Measurements from ENCODE around the gene TOP2A. TPM values are rescaled to one million over a fixed set of nuclear protein-coding genes. Genes with fewer than 3 reads are reported as not detected.
"Not testable (repeated sequence)": the region's sequence is repeated elsewhere in the genome, so short reads cannot be mapped to it uniquely, and the experiment has no call there.

The TOP2A gene
- total RNA-seq, 1 experiment from 2014 or later, result 219 TPM

DNA sequence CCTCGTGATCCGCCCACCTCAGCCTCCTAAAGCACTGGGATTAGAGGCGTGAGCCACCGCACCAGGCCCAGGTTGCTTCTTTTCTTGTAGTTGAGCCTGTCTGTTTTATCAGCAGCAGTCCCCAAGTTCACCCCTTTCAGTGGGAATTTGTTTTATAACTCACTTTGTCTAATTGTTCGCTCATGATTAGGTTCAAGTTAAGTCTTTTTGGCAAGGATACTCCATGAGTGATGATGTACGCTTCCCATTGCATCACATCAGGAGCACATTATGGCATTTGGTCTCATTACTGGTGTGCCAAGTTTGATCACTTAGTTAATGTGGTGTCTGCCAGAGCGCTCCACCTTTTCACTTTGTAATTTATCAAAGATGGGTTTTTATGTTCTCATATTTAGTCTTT, 38.7 kb downstream of the TOP2A start:
- DNase-seq (ENCODE audit: low spot score), result no peak

DNA sequence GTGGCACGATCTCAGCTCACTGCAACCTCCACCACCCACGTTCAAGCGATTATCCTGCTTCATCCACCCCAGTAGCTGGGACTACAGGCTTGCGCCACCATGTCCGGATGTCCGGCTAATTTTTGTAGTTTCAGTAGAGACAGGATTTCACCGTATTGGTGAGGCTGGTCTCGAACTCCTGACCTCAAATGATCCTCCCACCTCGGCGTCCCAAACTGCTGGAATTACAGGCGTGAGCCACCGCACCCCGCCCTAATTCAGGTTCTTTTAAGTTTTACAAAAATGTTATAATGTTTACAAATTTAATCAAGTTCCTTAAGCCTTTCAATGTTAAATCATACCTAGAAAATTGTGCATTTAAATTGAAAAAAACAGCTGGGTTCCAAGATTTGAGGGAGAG, 39.9 kb downstream of the TOP2A start:
- no peak for DNase-seq (ENCODE audit: low spot score)

DNA sequence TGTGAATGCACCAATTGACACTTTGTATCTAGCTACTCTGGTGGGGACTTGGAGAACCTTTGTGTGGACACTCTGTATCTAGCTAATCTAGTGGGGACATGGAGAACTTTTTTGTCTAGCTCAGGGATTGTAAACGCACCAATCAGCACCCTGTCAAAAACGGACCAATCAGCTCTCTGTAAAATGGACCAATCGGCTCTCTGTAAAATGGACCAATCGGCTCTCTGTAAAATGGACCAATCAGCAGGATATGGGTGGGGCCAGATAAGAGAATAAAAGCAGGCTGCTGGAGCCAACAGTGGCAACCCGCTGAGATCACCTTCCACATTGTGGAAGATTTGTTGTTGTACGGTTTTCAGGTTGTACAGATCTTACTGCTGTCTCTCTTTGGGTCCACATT, 41.2 kb downstream of the TOP2A start:
- DNase-seq (ENCODE audit: low spot score), result not testable (repeated sequence)

DNA sequence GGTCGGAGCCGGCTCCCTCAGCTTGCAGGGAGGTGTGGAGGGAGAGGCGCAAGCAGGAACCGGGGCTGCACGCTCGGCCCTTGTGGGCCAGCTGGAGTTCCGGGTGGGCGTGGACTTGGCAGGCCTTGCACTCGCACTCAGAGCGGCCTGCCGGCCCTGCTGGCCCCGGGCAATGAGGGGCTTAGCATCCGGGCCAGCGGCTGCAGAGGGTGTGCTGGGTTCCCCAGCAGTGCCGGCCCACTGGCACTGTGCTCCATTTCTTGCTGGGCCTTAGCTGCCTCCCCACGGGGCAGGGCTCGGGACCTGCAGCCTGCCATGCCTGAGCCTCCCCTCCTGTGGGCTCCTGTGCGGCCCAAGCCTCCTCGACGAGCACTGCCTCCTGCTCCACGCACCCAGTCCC, 41.9 kb downstream of the TOP2A start:
- not testable (repeated sequence) for DNase-seq (ENCODE audit: low spot score)

DNA sequence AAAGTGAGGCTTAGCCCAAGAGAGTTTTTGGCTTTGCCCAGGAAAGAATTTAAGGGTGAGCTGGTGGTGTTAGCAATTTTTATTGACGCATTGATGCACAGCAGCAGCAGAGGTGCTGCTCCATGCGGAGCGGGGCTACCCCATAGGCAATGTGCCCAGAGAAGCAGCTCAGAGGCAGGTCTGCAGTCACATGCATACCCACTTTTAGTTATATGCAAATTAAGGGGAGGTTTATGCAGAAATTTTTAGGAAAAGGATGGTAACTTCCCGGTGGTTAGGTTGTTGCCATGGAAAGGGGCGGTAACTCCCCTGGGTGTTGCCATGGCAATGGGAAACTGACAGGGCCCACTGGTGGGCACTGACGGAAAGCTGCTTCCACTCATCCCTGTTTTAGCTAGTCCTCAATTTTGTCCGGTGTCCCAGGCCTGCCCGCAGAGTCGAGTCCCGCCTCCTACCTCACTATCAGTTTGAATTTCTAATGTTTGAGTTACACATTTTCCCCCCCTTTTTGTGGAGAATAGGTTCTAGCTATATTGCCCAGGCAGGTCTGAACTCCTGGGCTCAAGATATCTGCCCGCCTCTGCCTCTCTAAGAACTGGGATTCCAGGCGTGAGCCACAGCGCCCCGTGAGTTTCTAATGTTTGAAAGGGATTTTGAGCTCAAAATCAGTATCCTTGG, 42.7 kb downstream of the TOP2A start:
- DNase-seq (ENCODE audit: low spot score), result no peak

DNA sequence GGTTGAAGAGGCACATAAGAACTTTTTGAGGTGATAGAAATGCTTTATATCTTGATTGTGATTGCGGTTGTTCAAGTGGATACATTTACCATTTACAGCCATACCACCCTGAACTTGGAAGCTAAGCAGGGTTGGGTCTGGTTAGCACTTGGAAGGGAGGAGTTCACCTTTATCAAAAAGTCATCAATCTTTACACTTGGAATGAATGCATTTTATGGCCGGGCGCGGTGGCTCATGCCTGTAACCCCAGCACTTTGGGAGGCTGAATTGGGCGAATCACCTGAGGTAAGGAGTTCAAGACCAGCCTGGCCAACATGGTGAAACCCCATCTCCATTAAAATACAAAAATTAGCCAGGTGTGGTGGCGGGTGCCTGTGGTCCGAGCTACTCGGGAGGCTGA, 43.7 kb downstream of the TOP2A start:
- no peak for DNase-seq (ENCODE audit: low spot score)

DNA sequence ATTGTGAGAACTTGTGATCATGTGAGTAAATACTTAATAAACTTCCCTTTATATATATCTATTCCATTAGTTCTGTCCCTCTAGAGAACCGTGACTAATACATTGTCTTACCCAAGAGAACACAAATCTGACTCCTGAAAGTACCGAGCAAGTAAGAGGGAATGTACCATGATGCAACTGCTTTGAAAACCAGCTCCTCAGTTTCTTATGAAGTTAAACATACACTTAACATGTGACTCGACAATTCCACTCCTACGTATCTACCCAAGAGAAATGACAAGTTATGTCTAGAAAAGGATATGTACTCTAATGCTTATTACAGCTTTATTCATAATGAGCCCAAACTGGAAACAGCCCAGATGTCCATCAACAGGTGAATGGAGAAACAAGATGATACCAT, 44.4 kb downstream of the TOP2A start:
- no peak for DNase-seq (ENCODE audit: low spot score)

DNA sequence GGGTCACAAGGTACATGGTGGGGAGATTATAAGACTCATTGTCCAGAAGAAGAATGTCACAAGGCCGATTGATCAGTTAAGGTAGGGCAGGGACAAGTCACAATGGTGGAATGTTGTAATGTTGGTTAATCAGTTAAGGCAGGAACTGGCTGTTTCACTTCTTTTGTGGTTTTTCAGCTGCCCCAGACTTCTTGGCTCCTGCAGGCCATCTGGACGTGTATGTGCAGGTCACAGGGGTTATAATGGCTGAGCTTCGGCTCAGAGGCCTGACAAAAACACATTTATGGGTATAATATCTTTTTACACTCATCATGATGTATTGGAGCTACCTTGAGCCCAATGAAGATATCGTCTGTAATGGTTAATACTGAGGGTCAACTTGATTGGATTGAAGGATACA, 45.1 kb downstream of the TOP2A start:
- not testable (repeated sequence) for DNase-seq (ENCODE audit: low spot score)

DNA sequence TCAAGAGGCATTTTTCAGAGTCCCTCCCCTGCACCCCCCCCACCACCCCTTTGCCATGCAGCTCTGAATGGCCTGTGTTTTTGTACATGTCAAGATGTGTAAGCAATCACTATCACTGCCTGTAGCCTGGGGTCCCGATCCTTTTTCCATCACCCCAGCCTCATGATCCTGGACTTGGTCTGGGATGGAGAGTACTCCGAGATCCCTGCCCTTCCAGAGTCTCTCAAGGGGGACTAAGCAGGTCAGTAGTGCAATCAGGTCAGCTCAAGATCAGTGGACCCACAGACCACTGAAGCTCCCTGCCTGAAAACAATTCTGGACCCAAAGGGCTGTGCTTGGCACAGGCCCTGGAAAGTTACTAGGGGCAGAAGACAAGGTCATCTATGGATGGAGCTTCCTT, 45.7 kb downstream of the TOP2A start:
- no peak for DNase-seq (ENCODE audit: low spot score)

DNA sequence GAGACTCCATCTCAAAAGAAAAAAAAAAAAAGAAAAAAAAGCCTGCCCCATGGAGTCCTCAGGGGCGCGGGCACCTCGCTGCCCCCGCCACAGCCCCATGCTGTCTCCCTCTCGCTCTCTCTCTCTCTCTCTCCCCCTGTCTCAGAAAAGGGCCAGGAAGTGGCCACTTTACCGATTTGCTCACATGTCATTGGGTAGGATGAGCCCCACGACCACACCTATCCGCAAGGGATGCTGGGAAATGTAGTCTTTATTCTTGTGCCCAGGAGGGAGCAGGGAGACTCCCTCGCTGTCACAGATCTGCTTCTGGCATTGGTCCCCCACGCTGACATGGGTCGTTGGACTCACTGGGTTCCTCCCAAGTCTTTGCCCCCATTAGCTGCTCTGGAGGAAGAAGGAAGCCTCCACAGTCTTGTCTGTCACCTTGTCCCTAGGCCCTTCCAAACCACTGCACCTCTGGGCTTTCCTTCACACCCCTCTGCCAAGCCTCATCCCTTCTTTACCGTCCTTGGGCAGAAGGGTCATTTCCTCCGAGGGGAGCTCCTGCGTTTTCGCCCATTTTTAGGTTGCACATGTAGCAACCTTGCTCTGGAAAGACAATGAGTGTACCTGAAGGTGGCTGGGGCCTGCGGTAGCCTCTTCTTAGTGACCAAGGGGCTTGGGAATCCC, 46.3 kb downstream of the TOP2A start:
- DNase-seq (ENCODE audit: low spot score), result no peak

DNA sequence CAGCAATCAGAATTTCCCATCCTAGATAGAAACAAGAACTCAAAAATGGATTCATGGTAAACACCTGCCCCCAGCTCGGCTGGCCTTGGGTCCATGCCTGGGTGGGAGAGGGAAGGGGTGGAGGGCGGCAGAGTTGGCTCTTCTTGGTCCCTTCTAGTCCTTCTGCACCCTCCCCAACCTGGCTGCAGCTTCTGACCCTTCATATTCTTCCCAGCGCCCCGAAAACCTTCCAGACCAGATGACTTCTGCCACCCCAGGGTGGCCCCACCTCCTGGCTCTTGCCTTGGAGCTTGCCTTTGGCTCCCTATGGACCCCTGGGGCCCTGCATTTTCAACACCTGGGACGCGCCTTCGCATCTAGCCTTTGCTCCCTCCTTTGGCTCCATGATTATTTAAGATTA, 47.8 kb downstream of the TOP2A start:
- DNase-seq (ENCODE audit: low spot score), result no peak

DNA sequence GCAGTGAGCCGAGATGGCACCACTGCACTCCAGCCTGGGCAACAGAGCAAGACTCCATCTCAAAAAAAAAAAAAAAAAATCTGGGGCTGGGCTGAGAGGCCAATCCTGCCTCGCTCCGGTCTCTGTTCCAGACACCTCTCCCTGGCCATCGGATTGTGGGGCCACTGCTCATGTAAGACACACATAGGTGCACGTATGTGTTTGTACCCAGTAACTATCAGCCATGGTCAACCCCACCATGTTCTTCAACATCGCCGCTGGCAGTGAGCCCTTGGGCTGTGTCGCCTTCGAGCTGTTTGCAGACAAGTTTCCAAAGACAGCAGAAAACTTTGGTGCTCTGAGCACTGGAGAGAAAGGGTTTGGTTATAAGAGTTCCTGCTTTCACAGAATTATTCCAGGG, 50.0 kb downstream of the TOP2A start:
- not testable (repeated sequence) for DNase-seq (ENCODE audit: low spot score)

DNA sequence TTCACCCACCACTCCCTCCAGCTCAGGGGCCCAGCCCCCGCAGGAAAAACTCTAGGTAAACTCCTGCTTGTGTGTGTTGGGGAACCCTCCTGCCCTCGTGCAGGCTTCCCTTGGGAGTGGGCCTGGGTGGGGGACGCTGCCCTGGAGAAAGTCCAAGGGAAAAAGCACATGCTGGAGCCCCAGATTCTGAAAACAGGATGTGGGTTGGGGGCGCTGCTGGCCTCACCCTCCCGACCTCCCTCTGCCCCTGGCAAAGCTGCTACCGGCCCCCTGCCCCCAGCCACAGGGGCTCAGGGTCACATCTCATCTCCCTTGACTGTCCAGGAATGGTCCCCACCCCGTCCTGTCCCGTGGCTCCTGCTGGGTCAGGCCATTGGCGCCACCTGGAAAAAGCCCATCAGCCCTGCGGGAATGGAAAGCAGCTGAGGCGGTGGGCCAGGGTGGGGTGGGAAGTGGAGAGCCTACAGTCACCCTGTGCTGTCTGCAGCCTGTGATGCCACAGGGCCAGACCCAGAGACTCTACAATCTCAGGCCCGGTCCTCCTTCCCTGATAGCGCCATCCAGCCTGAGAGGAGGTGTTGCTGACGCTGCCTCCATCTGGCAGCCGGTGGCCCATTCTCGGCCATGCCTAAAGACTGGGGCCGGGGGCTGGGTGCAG, 50.7 kb downstream of the TOP2A start:
- no peak for DNase-seq (ENCODE audit: low spot score)

DNA sequence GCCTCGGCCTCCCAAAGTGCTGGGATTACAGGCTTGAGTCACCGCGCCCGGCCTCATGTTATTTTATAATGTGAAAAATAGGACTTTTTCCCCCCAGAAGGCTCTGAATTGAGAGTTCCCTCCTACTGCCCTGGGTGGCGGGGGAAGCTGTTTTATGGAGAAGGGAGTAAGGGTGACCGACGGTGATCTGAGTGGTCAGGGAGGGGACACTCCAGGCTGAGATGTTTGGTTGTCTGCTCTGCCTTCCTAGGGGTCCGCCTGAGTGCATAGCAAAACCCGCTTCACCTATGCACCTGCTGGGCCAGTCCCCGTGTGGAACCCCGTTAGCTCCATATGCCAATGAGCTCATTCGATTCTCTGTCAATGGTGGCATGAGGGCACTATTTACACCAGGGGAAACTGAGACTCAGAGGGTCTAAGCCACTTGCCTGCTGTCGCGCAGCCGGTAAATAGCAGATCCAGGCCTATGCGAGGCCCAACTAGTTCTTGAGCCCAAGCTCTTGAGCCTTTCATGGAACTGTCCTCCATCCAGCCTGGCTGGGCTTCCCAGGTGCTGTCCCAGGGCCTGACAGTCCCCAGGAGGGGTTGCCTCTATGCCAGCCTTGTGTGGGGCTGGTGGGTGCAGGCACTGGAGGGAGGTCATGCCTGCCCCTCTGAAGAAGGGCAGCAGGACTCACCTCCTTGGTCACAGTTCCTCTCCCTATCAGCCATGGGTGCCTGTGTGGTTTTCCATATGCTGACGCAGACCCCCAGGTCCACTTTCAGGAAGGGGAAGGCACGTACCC, 51.4 kb downstream of the TOP2A start:
- no peak for DNase-seq (ENCODE audit: low spot score)

DNA sequence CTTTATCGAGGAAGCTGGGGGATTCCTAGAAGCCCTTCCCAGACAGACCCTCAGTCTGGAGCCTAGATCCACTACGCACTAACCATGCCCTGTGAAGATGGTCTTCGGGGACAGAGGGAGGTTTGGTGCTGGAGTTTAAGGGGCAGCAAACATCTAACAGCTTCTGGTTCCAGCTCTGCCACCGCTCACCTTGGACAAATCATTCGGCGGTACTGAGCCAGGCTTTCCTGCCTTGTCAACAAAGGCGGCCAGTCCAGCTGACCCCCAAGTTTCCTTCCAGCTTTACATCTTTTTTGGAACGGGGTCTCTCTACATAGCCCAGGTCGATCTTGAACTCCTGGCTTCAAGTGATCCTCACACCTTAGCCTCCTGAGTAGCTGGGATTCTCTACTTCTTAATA, 52.8 kb downstream of the TOP2A start:
- no peak for DNase-seq (ENCODE audit: low spot score)

DNA sequence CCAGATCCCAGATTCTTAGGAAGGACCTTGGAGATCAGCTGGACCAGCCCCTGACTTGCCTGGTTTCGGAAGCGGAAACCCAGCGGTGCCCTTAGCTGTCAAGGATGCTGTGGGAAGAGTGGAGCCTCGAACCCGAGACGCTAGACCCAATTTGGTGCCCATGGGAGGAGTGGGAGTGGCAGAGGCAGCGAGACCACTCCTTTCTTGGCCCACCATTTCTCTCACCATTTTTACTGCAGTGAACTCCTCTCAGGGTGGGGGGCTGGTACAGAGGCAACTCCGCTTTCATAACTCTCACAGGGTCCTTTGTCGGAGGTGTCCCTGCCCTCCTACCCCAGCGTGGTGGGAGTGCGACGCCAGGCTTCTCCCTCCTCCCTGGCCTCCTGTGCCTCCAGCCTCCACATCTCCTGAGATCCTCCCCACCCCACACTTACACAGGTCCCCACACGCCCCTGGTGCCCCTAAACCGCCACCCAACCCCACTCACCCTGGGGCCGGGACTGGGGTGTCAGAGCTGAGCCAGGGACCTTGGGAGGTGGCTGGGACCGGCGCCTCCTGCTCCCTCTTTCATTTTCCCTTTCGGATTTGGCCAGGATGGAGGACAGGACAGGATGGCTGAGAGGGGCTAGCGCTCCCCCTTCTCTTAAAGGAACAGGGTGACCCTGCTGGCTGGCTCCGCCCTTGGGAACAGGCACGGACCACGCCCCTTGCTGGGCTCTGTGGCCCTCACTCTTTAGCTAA, 53.4 kb downstream of the TOP2A start, which contains the start of gene GJD3:
GJD3 (minus strand) TSS at position 617 of the 741 bp plus-strand sequence. CDS start 922 bp downstream, outside the sequence.
- DNase-seq (ENCODE audit: low spot score), result no peak

DNA sequence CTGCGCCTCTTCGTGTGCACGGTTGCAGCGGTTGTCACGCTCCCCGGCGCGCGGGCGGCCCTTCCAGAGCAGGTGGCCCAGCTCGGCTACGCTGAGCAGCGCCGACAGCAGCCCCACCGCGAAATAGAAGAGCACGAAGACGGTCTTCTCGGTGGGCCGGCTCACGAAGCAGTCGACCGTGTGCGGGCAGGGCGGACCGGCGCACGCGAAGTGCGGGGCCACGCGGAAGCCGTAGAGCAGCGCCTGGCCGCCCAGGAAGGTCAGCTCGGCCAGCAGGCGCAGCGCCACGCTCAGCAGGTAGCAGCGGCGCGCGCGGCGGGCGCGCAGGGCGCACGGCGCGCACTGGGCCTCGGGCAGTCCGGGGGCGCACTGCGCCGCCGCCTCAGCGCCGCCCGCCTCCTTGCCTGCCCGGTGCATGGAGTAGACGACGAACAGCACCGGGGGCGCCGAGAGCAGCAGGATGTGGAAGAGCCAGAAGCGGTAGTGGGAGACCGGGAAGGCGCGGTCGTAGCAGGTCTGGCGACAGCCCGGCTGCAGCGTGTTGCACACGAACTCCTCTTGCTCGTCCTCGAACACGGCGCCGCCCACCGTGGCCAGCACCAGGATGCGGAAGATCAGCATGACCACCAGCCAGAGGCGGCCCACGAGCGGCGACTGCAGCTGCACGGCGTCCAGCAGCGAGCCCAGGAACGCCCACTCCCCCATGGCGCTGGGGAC, 54.4 kb downstream of the TOP2A start:
- DNase-seq (ENCODE audit: low spot score), result no peak

DNA sequence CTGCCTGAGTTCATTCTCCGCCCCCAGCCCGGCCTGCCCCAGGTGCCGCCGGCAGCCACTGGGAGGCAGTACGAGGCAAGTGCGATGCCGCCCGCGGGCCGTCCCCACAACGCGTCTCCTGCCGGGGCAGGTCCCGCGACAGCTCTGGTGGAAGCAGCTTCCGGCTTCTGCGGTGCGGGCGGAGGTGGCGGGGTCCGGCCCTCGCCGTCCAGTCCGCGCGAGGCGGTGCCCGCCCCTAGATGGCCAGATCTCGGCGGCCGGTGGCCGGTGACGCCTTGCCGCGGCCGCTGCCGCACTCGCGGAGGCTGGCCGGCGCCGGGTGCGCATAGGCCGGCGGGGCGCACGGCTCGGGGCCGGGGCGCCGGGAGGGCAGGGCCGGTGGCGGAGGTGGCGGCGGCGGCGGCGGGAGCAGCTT, 55.0 kb downstream of the TOP2A start:
- DNase-seq (ENCODE audit: low spot score), result peak; percentile 84

DNA sequence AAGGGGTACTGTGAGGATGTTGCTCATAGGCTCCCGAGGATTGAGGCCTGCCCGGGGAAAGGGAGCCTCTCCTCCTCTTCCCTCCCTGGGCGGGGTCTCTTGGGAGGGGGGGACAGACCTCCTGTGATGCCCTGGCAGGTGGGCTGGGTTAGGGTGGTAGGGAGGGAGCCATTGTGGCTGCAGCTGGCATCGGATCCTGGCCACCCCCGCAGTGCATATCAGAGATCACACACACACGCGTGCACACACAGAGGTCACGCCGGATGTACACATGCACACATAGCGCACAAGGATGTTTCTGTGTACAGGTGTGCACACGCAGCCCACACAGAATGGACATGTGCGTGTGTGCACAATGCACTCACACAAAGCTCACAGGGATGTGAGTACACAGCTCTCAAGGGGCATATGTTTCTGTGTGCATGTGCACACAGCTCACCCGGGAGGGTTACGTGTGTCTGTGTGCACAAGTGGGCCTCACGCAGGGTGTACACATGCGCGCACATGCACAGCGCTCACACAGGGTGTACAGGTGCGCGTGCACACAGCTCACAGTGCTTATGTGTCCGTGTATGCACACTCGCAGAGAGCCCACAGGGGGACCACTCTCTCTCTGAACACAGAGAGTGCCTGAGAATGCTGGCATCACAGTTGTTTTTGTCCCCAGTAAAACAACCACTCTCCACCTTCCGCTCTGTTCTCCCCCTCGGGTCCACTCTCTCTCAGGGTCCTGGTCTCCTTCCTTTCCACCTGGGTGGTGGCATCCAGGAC, 55.6 kb downstream of the TOP2A start:
- DNase-seq (ENCODE audit: low spot score), result no peak
